CD4-positive, alpha-beta T cell treated with Interleukin-15 for 4 hours (primary cell): ENCODE measurements around the gene SLC17A6.

Source experiments
- DNase-seq: peaks from one replicate; pipeline ENCODE4 v3.0.0-alpha.2; 2020; ENCODE audit warnings: low spot score

Gene SLC17A6

GRCh38 chr11:22389526-22390282 is 51.5 kb downstream of the SLC17A6 start:
- DNase-seq: no peak

GRCh38 chr11:22390283-22390655 is 52.1 kb downstream of the SLC17A6 start:
- no peak for DNase-seq

- DNase-seq: no peak
These were observed 54.4 kb downstream of the SLC17A6 start for GRCh38 chr11:22392561-22392960.

GRCh38 chr11:22405377-22405776 is 67.2 kb downstream of the SLC17A6 start:
- DNase-seq: no peak

GRCh38 chr11:22407267-22407666 is 69.1 kb downstream of the SLC17A6 start:
- DNase-seq: no peak

- no peak for DNase-seq
These were observed 69.7 kb downstream of the SLC17A6 start for GRCh38 chr11:22407921-22408320.

- no peak for DNase-seq
These were observed 77.3 kb downstream of the SLC17A6 start for GRCh38 chr11:22415476-22415875.

- no peak for DNase-seq
These were observed 78.3 kb downstream of the SLC17A6 start for GRCh38 chr11:22416462-22416861.

GRCh38 chr11:22426915-22427314 is 88.7 kb downstream of the SLC17A6 start:
- no peak for DNase-seq
